Upper lobe of right lung (tissue), 1 donor: ENCODE results near the gene ETV3L. TPM values are rescaled to one million over a fixed set of nuclear protein-coding genes. Genes with fewer than 3 reads are reported as not detected.

Source experiments
- ATAC-seq: fragments of 200-7000 bp; cut with Tn5 transposase; one replicate; pipeline ENCODE4 v1.9.1; 2020; ENCODE audit warnings: mild to moderate bottlenecking, moderate library complexity
- DNase-seq: peaks from one replicate; pipeline ENCODE4 v3.0.0-alpha.2; 2020
- H3K27ac ChIP-seq: fragments of 200-600 bp; one replicate; pipeline ENCODE4 v1.8.0; 2022
- H3K27me3 ChIP-seq: fragments of 200-600 bp; one replicate; pipeline ENCODE4 v1.8.0; 2022; ENCODE audit warnings: mild to moderate bottlenecking
- H3K36me3 ChIP-seq: fragments of 200-600 bp; one replicate; pipeline ENCODE4 v1.8.0; 2022
- H3K4me1 ChIP-seq: fragments of 200-600 bp; one replicate; pipeline ENCODE4 v1.8.0; 2022
- H3K4me3 ChIP-seq: fragments of 200-600 bp; one replicate; pipeline ENCODE4 v1.8.0; 2022; ENCODE audit warnings: mild to moderate bottlenecking
- H3K9me3 ChIP-seq: fragments of 200-600 bp; one replicate; pipeline ENCODE4 v1.8.0; 2022
- CTCF ChIP-seq: fragments of 200-600 bp; IDR thresholded peaks from one replicate; pipeline ENCODE4 v1.8.0; 2022; ENCODE audit warnings: antibody characterized with exemption
- intact Hi-C: fragments of 100-400 bp; cut with DNase I; formaldehyde crosslinking; loops from one replicate; pipeline ENCODE4 v1.11.0; 2022
- total RNA-seq: library from RNA; stranded (reverse); fragmentation: NEBNext Ultra II Directional; extraction: Animal tissue kit (Norgen Biotek cat#: 25700); gene quantifications from one replicate; pipeline ENCODE4 v1.2.1, GENCODE V29; 2021
- donor health status: DM: no; HTN: yes; CAD: no; lungs with severe emphysema.

The ETV3L gene
- total RNA-seq, 1 donor from 2014 or later, result not detected

DNA sequence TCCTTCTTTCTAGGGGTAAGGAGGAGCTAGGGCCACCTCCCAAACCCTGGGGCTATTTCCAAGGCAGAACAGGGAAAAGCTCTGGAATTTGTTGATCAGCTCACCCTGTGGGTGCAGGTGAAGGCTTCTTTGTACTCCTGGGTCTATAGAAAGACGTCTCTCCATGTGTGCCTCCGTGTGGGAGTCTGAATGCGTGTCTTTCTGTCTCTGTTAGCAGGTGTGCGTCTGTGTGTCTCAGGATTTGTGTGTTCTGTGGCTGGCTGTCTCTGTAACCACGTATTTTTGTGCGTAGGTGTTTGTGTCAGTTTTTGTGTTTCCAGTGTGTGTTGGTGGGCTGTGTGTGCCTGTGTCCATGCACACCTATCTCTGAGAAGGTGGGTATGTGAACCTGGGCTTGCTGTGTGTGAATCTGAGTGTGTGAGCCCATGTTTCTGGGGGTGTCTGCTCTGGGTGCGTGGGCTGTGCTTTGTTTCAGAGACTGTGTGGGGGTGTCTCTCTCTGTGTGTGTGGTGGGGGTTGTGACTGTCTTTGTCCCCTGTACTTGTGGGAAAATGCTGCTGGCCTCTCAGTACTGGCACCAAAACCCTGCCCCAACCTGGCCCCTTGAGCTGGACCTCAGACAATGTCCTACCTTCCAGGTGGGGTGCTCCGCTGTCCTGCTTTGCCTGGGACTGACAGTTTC is 12.7 kb upstream of the ETV3L start:
- Histone ChIP-seq H3K9me3 (no peaks in the 10 kb centered on the region), H3K27ac (no peak overlapping the region), H3K36me3 (no peaks in the 10 kb centered on the region), H3K4me1 (no peaks in the 10 kb centered on the region), H3K27me3 (peaks cover 20% of the 10 kb centered on the region), H3K4me3 (no peak overlapping the region)
- intact Hi-C loops, result no loop called here
- peak; percentile 40 for DNase-seq
- no peak for TF ChIP-seq CTCF
- no peak for ATAC-seq

- H3K27me3 ChIP-seq, result peaks cover 27% of the 10 kb centered on the region
- ATAC-seq, result no peak
- H3K27ac ChIP-seq, result no peak overlapping the region
Measured at GRCh38 chr1:157111396-157112165, 12.0 kb upstream of the ETV3L start.

GRCh38 chr1:157110686-157111085 is 11.1 kb upstream of the ETV3L start:
- H3K4me3 ChIP-seq, result no peak overlapping the region
- intact Hi-C loops, result no loop called here
- no peaks in the 10 kb centered on the region for H3K4me1 ChIP-seq
- no peak for ATAC-seq
- peaks cover 27% of the 10 kb centered on the region for H3K27me3 ChIP-seq
- TF ChIP-seq CTCF, result no peak
- H3K9me3 ChIP-seq, result no peaks in the 10 kb centered on the region
- no peak overlapping the region for H3K27ac ChIP-seq
- DNase-seq, result peak; percentile 26
- no peaks in the 10 kb centered on the region for H3K36me3 ChIP-seq

More at GRCh38 chr1:157111396-157112165, 12.0 kb upstream of the ETV3L start:
- no peaks in the 10 kb centered on the region for H3K4me1 ChIP-seq
- no peak overlapping the region for H3K4me3 ChIP-seq
- no peaks in the 10 kb centered on the region for H3K36me3 ChIP-seq
- TF ChIP-seq CTCF, result no peak
- DNase-seq, result peak; percentile 30
- H3K9me3 ChIP-seq, result no peaks in the 10 kb centered on the region
- intact Hi-C loops, result no loop called here

- peak; percentile 54 for DNase-seq
Measured at GRCh38 chr1:157110003-157110402, 10.4 kb upstream of the ETV3L start.

GRCh38 chr1:157108448-157108847 is 8.8 kb upstream of the ETV3L start:
- Histone ChIP-seq H3K4me3 (no peak overlapping the region), H3K27ac (no peak overlapping the region), H3K4me1 (no peaks in the 10 kb centered on the region), H3K27me3 (peaks cover 27% of the 10 kb centered on the region), H3K36me3 (no peaks in the 10 kb centered on the region), H3K9me3 (no peaks in the 10 kb centered on the region)
- intact Hi-C loops, result no loop called here
- DNase-seq, result no peak
- ATAC-seq, result no peak
- no peak for TF ChIP-seq CTCF

More at GRCh38 chr1:157110003-157110402, 10.4 kb upstream of the ETV3L start:
- TF ChIP-seq CTCF, result no peak
- H3K27me3 ChIP-seq, result peaks cover 27% of the 10 kb centered on the region
- no peak overlapping the region for H3K4me3 ChIP-seq
- H3K36me3 ChIP-seq, result no peaks in the 10 kb centered on the region
- no peak for ATAC-seq
- no peak overlapping the region for H3K27ac ChIP-seq
- no peaks in the 10 kb centered on the region for H3K9me3 ChIP-seq
- H3K4me1 ChIP-seq, result no peaks in the 10 kb centered on the region
- intact Hi-C loops, result no loop called here
